A549 (cell line): Measurements from ENCODE around the gene ADD3. TPM values are rescaled to one million over a fixed set of nuclear protein-coding genes. Genes with fewer than 3 reads are reported as not detected.

Experiments
- ATAC-seq, 2 experiments: fragments of 200-7000 bp in 1 of 2; fragments of >200 bp in 1 of 2; cut with Nextera tagmentation in 1 of 2; cut with Tn5 transposase in 1 of 2; 3 replicates each; pipeline versions ENCODE4 v1.8.0 to v1.9.1; 2018 to 2020; ENCODE audit warnings: mild to moderate bottlenecking in 1 of 2, moderate library complexity in 1 of 2
- CTCF ChIA-PET: fragments of 300-600 bp; sonication (Branson Sonifier 250); formaldehyde crosslinking; extraction: SDS; loops from one replicate; lab custom pipeline; 2021; ENCODE audit warnings: antibody characterized with exemption, inconsistent platforms; lab: Yijun Ruan, JAX
- POLR2A ChIA-PET: fragments of 350-600 bp; formaldehyde crosslinking; extraction: SDS; loops from one replicate; lab custom pipeline; 2021; ENCODE audit warnings: antibody characterized with exemption, inconsistent platforms; lab: Yijun Ruan, JAX
- DNase-seq, 2 experiments: peaks; one replicate each; pipeline versions ENCODE4 v3.0.0 to v3.0.0-alpha.2; 2011 to 2016; ENCODE audit warnings: low read depth in 1 of 2, low spot score in 1 of 2
- FAIRE-seq: peaks from 2 replicates; lab custom pipeline; 2011; peaks lifted over from hg19 to GRCh38; lab: Jason Lieb, UNC
- H3K27ac ChIP-seq, 2 experiments: fragments of >200 bp; sonication (Bioruptor Twin); formaldehyde crosslinking; 3 replicates each; pipeline ENCODE4 v1.5.1; 2016 to 2017
- H3K4me1 ChIP-seq: fragments of >200 bp; sonication (Bioruptor Twin); formaldehyde crosslinking; 3 replicates; pipeline ENCODE4 v1.6.1; 2016
- H3K4me2 ChIP-seq: fragments of >200 bp; sonication (Bioruptor Twin); formaldehyde crosslinking; 3 replicates; pipeline ENCODE4 v1.6.1; 2016
- H3K4me3 ChIP-seq: fragments of >200 bp; sonication (Bioruptor Twin); formaldehyde crosslinking; 3 replicates; pipeline ENCODE4 v1.5.1; 2016
- H3K9me3 ChIP-seq: fragments of >200 bp; sonication (Bioruptor Twin); formaldehyde crosslinking; 3 replicates; pipeline ENCODE4 v1.6.1; 2016
- ATOH8 ChIP-seq: fragments of 250-450 bp; sonication (Bioruptor Pico); IDR thresholded peaks from 2 replicates; pipeline ENCODE4 v1.5.0; 2020; ENCODE audit warnings: low read depth, mild to moderate bottlenecking, moderate library complexity
- BHLHE40 ChIP-seq: IDR thresholded peaks from 2 replicates; pipeline ENCODE4 v1.6.1; 2012; ENCODE audit warnings: low read depth, low read length, inconsistent platforms
- FOSL2 ChIP-seq, 2 experiments: fragments of 450-650 bp in 1 of 2; fragments of >200 bp in 1 of 2; sonication (Bioruptor Twin) in 1 of 2; formaldehyde crosslinking; IDR thresholded peaks; 2 replicates each; pipeline versions ENCODE4 v1.5.0 to v1.6.1; 2016 to 2020; ENCODE audit warnings: mild to moderate bottlenecking in 1 of 2, moderate library complexity in 1 of 2
- GATA3 ChIP-seq: IDR thresholded peaks from 2 replicates; pipeline ENCODE4 v1.6.1; 2012; ENCODE audit warnings: borderline replicate concordance
- HDAC2 ChIP-seq: fragments of 200-600 bp; sonication (generic); IDR thresholded peaks from 2 replicates; pipeline ENCODE4 v1.6.1; 2016
- HES2 ChIP-seq: fragments of >200 bp; sonication (Bioruptor Twin); formaldehyde crosslinking; IDR thresholded peaks from 2 replicates; pipeline ENCODE4 v1.6.1; 2016
- HEYL ChIP-seq: fragments of 250-450 bp; sonication (Bioruptor Pico); IDR thresholded peaks from 2 replicates; pipeline ENCODE4 v1.8.0; 2021; ENCODE audit warnings: mild to moderate bottlenecking, moderate library complexity
- HOXA7 ChIP-seq: fragments of 250-450 bp; sonication (Bioruptor Pico); IDR thresholded peaks from 2 replicates; pipeline ENCODE4 v1.5.0; 2020; ENCODE audit warnings: mild to moderate bottlenecking, moderate library complexity
- JUN ChIP-seq, 2 experiments: fragments of >200 bp; sonication (Bioruptor Twin); formaldehyde crosslinking; IDR thresholded peaks; 2 replicates in 1 of 2; 3 replicates in 1 of 2; pipeline ENCODE4 v1.6.1; 2016 to 2017
- JUNB ChIP-seq: fragments of >200 bp; sonication (Bioruptor Twin); formaldehyde crosslinking; IDR thresholded peaks from 2 replicates; pipeline ENCODE4 v1.6.1; 2016
- KDM1A ChIP-seq: fragments of 200-600 bp; sonication (generic); IDR thresholded peaks from 2 replicates; pipeline ENCODE4 v1.6.1; 2016; ENCODE audit warnings: low read depth, mild to moderate bottlenecking
- KDM5A ChIP-seq: fragments of 200-600 bp; sonication (generic); IDR thresholded peaks from 2 replicates; pipeline ENCODE4 v1.6.1; 2016; ENCODE audit warnings: antibody characterized with exemption, mild to moderate bottlenecking
- MYC ChIP-seq: IDR thresholded peaks from 2 replicates; pipeline ENCODE4 v1.6.1; 2012; ENCODE audit warnings: mild to moderate bottlenecking, inconsistent platforms, low read length, improper control_type of control experiment, borderline replicate concordance
- NFE2L2 ChIP-seq: fragments of 150-350 bp; conservative IDR thresholded peaks from 2 replicates; pipeline ENCODE4 v1.6.1; 2014; ENCODE audit warnings: low read length
- PHF8 ChIP-seq: fragments of 200-600 bp; sonication (generic); IDR thresholded peaks from 2 replicates; pipeline ENCODE4 v1.6.1; 2016; ENCODE audit warnings: low read depth, mild to moderate bottlenecking, antibody characterized with exemption, moderate library complexity, borderline replicate concordance
- POLR2AphosphoS2 ChIP-seq: conservative IDR thresholded peaks from 2 replicates; pipeline ENCODE4 v1.6.1; 2012; ENCODE audit warnings: low read length, improper control_type of control experiment, inconsistent platforms
- RAD21 ChIP-seq, 2 experiments: fragments of >200 bp in 1 of 2; sonication (Bioruptor Twin) in 1 of 2; formaldehyde crosslinking in 1 of 2; IDR thresholded peaks in 1 of 2; conservative IDR thresholded peaks in 1 of 2; 2 replicates in 1 of 2; 3 replicates in 1 of 2; pipeline ENCODE4 v1.6.1; 2012 to 2018; ENCODE audit warnings: inconsistent platforms in 1 of 2
- SMC3 ChIP-seq: fragments of >200 bp; sonication (Bioruptor Twin); formaldehyde crosslinking; IDR thresholded peaks from 3 replicates; pipeline ENCODE4 v1.6.1; 2018; ENCODE audit warnings: inconsistent platforms
- ZC3H11A ChIP-seq: fragments of 450-650 bp; IDR thresholded peaks from 2 replicates; pipeline ENCODE4 v1.6.1; 2014; ENCODE audit warnings: antibody characterized with exemption, mild to moderate bottlenecking
- ZFP36 ChIP-seq: fragments of 450-650 bp; IDR thresholded peaks from 2 replicates; pipeline ENCODE4 v1.6.1; 2014; ENCODE audit warnings: borderline replicate concordance; ENCODE audit not compliant: partially characterized antibody
- ZNF302 ChIP-seq: fragments of 250-450 bp; sonication (Bioruptor Pico); IDR thresholded peaks from 2 replicates; pipeline ENCODE4 v1.9.0; 2021; ENCODE audit warnings: inconsistent platforms, mild to moderate bottlenecking, moderate library complexity
- WGBS: methylation state at CpG from one replicate; pipeline ENCODE4 v1.1.6; 2017; ENCODE audit errors: missing lambda C conversion rate; 5-methylcytosine and 5-hydroxymethylcytosine counted together
- polyA plus RNA-seq, 4 experiments: library from polyadenylated mRNA; depleted of rRNA in 3 of 4; stranded (reverse); fragments of >200 nt; fragmentation: RNase III in 1 of 4; extraction: RNeasy Plus Mini Kit Qiagen cat#74134 plus additional on column Dnase treatment in 1 of 4; gene quantifications; 2 replicates in 3 of 4; 3 replicates in 1 of 4; pipeline ENCODE4 v1.2.3, GENCODE V29; 2011 to 2017

ADD3 gene
- polyA plus RNA-seq, 2 of the 4 experiments (the other 2 are of a cell fraction), result 9.8 to 48.2 TPM

GRCh38 chr10:109966961-109967738 is 40.6 kb upstream of the ADD3 start:
- H3K4me2 ChIP-seq, result peak overlapping the region; percentile 63
- peak in 1 of 2 experiments; percentile 23 for DNase-seq
- H3K9me3 ChIP-seq, result no peaks in the 10 kb centered on the region
- ChIA-PET POLR2A (interaction anchor here (0.6 kb wide), 1 partner anchor 83 kb away, joined by 3 read pairs; no protein-coding TSS in a partner anchor), CTCF (interaction anchor here (1.3 to 2.0 kb wide), 2 partner anchors 10 to 49 kb away, joined by 3 to 4 read pairs; no protein-coding TSS in a partner anchor)
- WGBS, result 29% methylated on average over 9 of the region's 9 CpGs
- H3K27ac ChIP-seq, result peak overlapping the region in 1 of 2 experiments; percentile 14; a peak in 4 of 6 replicates
- H3K4me3 ChIP-seq, result no peak overlapping the region
- peaks cover 38% of the 10 kb centered on the region for H3K4me1 ChIP-seq
- peak in 1 of 2 experiments; percentile 50; a peak in 3 of 6 replicates for ATAC-seq
- TF ChIP-seq GATA3 (peak; percentile 32; the same call in 1 of the 2 replicates), JUN (IDR thresholded peaks at IDR 0.05) (no peak)
- FAIRE-seq, result no peak

- peak overlapping the region in 1 of 2 experiments; percentile 14; a peak in 2 of 6 replicates for H3K27ac ChIP-seq
- peak overlapping the region; percentile 63 for H3K4me2 ChIP-seq
- CTCF ChIA-PET, result interaction anchor here (1.2 to 2.0 kb wide), 4 partner anchors 9 to 83 kb away, joined by 3 to 4 read pairs (median 3); no protein-coding TSS in a partner anchor
Measured at GRCh38 chr10:109967739-109968088, 40.1 kb upstream of the ADD3 start.

GRCh38 chr10:109968953-109969759 is 38.6 kb upstream of the ADD3 start:
- no peak overlapping the region for H3K27ac ChIP-seq
- peaks cover 45% of the 10 kb centered on the region for H3K4me1 ChIP-seq
- ATAC-seq (no peak), FAIRE-seq (no peak), DNase-seq (no peak)
- no peak overlapping the region for H3K4me3 ChIP-seq
- WGBS, result 94% methylated on average over 14 of the region's 14 CpGs
- CTCF ChIA-PET, result interaction anchor here (1.1 to 1.3 kb wide), 5 partner anchors 7 to 336 kb away, joined by 3 to 4 read pairs (median 3); partner anchors contain the start of gene SMNDC1
- no peaks in the 10 kb centered on the region for H3K9me3 ChIP-seq
- POLR2A ChIA-PET, result no interaction called here
- H3K4me2 ChIP-seq, result no peak overlapping the region
- TF ChIP-seq POLR2AphosphoS2, result no peak

More at GRCh38 chr10:109967739-109968088, 40.1 kb upstream of the ADD3 start:
- FAIRE-seq (no peak), DNase-seq (no peak), ATAC-seq (no peak)
- TF ChIP-seq MYC (no peak), HDAC2 (no peak)
- H3K4me1 ChIP-seq, result peaks cover 44% of the 10 kb centered on the region
- H3K9me3 ChIP-seq, result no peaks in the 10 kb centered on the region
- POLR2A ChIA-PET, result interaction anchor here (0.6 kb wide), 1 partner anchor 83 kb away, joined by 3 read pairs; no protein-coding TSS in a partner anchor
- no peak overlapping the region for H3K4me3 ChIP-seq

GRCh38 chr10:109969760-109970346 is 37.9 kb upstream of the ADD3 start:
- no peaks in the 10 kb centered on the region for H3K9me3 ChIP-seq
- ChIA-PET CTCF (interaction anchor here (1.1 to 1.2 kb wide), 2 partner anchors 8 to 9 kb away, joined by 4 read pairs; no protein-coding TSS in a partner anchor), POLR2A (no interaction called here)
- H3K4me3 ChIP-seq, result no peak overlapping the region
- H3K27ac ChIP-seq, result no peak overlapping the region
- H3K4me2 ChIP-seq, result no peak overlapping the region
- TF ChIP-seq ZNF302 (CRISPR knock-in tag), result no peak
- no peak for TF ChIP-seq POLR2AphosphoS2
- no peak for TF ChIP-seq KDM1A
- no peak for TF ChIP-seq HES2
- TF ChIP-seq FOSL2 (IDR thresholded peaks at IDR 0.05), result no peak
- no peak for TF ChIP-seq FOSL2 (CRISPR knock-in tag; IDR thresholded peaks at IDR 0.05)
- no peak for TF ChIP-seq JUNB
- no peak for TF ChIP-seq KDM5A
- no peak for TF ChIP-seq BHLHE40
- TF ChIP-seq NFE2L2, result no peak
- TF ChIP-seq RAD21 (conservative IDR thresholded peaks at IDR 0.05 in 1 of 2, IDR thresholded peaks at IDR 0.05 in 1 of 2), result no peak
- TF ChIP-seq ATOH8 (CRISPR knock-in tag), result no peak
- no peak for TF ChIP-seq HOXA7 (CRISPR knock-in tag)
- no peak for TF ChIP-seq HEYL (CRISPR knock-in tag)
- TF ChIP-seq SMC3, result no peak
- TF ChIP-seq MYC, result no peak
- no peak for TF ChIP-seq PHF8
- TF ChIP-seq ZC3H11A, result no peak
- no peak for TF ChIP-seq ZFP36
- FAIRE-seq (no peak), ATAC-seq (no peak), DNase-seq (no peak)
- H3K4me1 ChIP-seq, result peaks cover 49% of the 10 kb centered on the region
- 69% methylated on average over 8 of the region's 8 CpGs for WGBS
